ENCODE data around the gene ARHGAP1. TPM values are rescaled to one million over a fixed set of nuclear protein-coding genes. Genes with fewer than 3 reads are reported as not detected.

The ARHGAP1 gene
- total RNA-seq, 2 donors from 2014 or later: 73.2 to 94.5 TPM

GRCh38 chr11:46637546-46637945, 62.9 kb downstream of the ARHGAP1 start:
- no peaks in the 10 kb centered on the region for H3K27me3 ChIP-seq (replicated peaks; ENCODE audit: insufficient read depth)
- WGBS: 95% methylated on average over 5 of the region's 5 CpGs
- H3K9me3 ChIP-seq: no peaks in the 10 kb centered on the region
- no peak overlapping the region for H3K27ac ChIP-seq
- intact Hi-C loops (cut with DNase I): no loop called here
- no peaks in the 10 kb centered on the region for H3K36me3 ChIP-seq
- H3K4me1 ChIP-seq (replicated peaks): no peaks in the 10 kb centered on the region
- DNase-seq (ENCODE audit: low spot score): no peak
- TF ChIP-seq CTCF (IDR thresholded peaks at IDR 0.05) (no peak), POLR2AphosphoS5 (IDR thresholded peaks at IDR 0.05) (no peak), POLR2A (IDR thresholded peaks at IDR 0.05) (no peak)
- H3K4me3 ChIP-seq: no peak overlapping the region

- no peak for DNase-seq (ENCODE audit: low spot score)
- intact Hi-C loops (cut with DNase I): no loop called here
Observed at GRCh38 chr11:46635557-46636139, 64.8 kb downstream of the ARHGAP1 start.

GRCh38 chr11:46633291-46634217, 66.9 kb downstream of the ARHGAP1 start:
- DNase-seq (ENCODE audit: low spot score): no peak
- no peaks in the 10 kb centered on the region for H3K36me3 ChIP-seq
- 94% methylated on average over 22 of the region's 22 CpGs for WGBS
- intact Hi-C loops (cut with DNase I): no loop called here
- H3K27ac ChIP-seq: no peak overlapping the region
- TF ChIP-seq POLR2AphosphoS5 (IDR thresholded peaks at IDR 0.05) (no peak), POLR2A (IDR thresholded peaks at IDR 0.05) (no peak), CTCF (IDR thresholded peaks at IDR 0.05) (no peak)
- no peaks in the 10 kb centered on the region for H3K27me3 ChIP-seq (replicated peaks; ENCODE audit: insufficient read depth)
- no peaks in the 10 kb centered on the region for H3K9me3 ChIP-seq
- H3K4me1 ChIP-seq (replicated peaks): no peaks in the 10 kb centered on the region
- no peak overlapping the region for H3K4me3 ChIP-seq

More at GRCh38 chr11:46635557-46636139, 64.8 kb downstream of the ARHGAP1 start:
- no peak overlapping the region for H3K4me3 ChIP-seq
- TF ChIP-seq CTCF (IDR thresholded peaks at IDR 0.05) (no peak), POLR2AphosphoS5 (IDR thresholded peaks at IDR 0.05) (no peak), POLR2A (IDR thresholded peaks at IDR 0.05) (no peak)
- no peak overlapping the region for H3K27ac ChIP-seq
- H3K36me3 ChIP-seq: no peaks in the 10 kb centered on the region
- no peaks in the 10 kb centered on the region for H3K27me3 ChIP-seq (replicated peaks; ENCODE audit: insufficient read depth)
- WGBS: 87% methylated on average over 5 of the region's 5 CpGs
- H3K4me1 ChIP-seq (replicated peaks): no peaks in the 10 kb centered on the region
- H3K9me3 ChIP-seq: no peaks in the 10 kb centered on the region

GRCh38 chr11:46632502-46632901, 67.9 kb downstream of the ARHGAP1 start:
- H3K9me3 ChIP-seq: no peaks in the 10 kb centered on the region
- H3K4me3 ChIP-seq: no peak overlapping the region
- DNase-seq (ENCODE audit: low spot score): no peak
- TF ChIP-seq POLR2AphosphoS5 (IDR thresholded peaks at IDR 0.05) (no peak), CTCF (IDR thresholded peaks at IDR 0.05) (no peak), POLR2A (IDR thresholded peaks at IDR 0.05) (no peak)
- no peak overlapping the region for H3K27ac ChIP-seq
- H3K4me1 ChIP-seq (replicated peaks): no peaks in the 10 kb centered on the region
- intact Hi-C loops (cut with DNase I): no loop called here
- no peaks in the 10 kb centered on the region for H3K27me3 ChIP-seq (replicated peaks; ENCODE audit: insufficient read depth)
- H3K36me3 ChIP-seq: no peaks in the 10 kb centered on the region
- WGBS: 100% methylated on average over 1 of the region's 1 CpG
